NCI-H1694 treated with DMSO at 0.1 percent for 48 hours (cell line): ENCODE results near the gene FCN3.
"Not testable (repeated sequence)": the region's sequence is repeated elsewhere in the genome, so short reads cannot be mapped to it uniquely, and the experiment has no call there.

ENCODE experiments used
- DNase-seq: peaks from one replicate; lab custom pipeline; 2025; lab: John Stamatoyannopoulos, UW

The FCN3 gene

GRCh38 chr1:27374362-27375086 lies at the start of gene FCN3:
Gene FCN3 (minus strand): TSS chr1:27374824. CDS start chr1:27374818, 6 bp downstream.
- DNase-seq: no peak

GRCh38 chr1:27423709-27424108 lies 49.1 kb upstream of the FCN3 start:
- DNase-seq: no peak

- no peak for DNase-seq
These were observed 43.9 kb upstream of the FCN3 start for GRCh38 chr1:27418326-27419185.

DNA sequence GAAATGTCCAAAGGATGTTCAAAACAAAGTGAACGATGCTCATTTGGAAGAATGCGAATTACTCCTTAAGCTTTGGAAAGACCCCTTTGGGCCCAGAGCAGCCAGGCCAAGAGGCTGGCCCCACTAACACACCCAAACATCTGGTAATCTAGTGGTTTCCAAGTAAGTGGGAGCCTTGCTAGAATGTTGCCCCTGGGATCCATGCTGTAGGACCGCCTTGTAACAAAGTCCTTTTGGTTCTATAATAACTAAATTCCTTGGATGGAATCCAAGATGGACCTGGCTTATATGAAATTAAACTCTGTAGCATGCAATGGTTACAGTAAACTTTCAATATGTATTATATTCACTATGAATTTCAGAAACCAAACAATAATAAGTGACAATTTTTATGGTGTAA lies 43.1 kb upstream of the FCN3 start:
- DNase-seq: no peak

- DNase-seq: peak; percentile 31
These were observed 41.9 kb upstream of the FCN3 start for GRCh38 chr1:27416387-27417111.

GRCh38 chr1:27414091-27414490 lies 39.5 kb upstream of the FCN3 start:
- DNase-seq: no peak

GRCh38 chr1:27413004-27413403 lies 38.4 kb upstream of the FCN3 start:
- DNase-seq: no peak

- DNase-seq: no peak
These were observed 37.9 kb upstream of the FCN3 start for GRCh38 chr1:27412502-27412901.

DNA sequence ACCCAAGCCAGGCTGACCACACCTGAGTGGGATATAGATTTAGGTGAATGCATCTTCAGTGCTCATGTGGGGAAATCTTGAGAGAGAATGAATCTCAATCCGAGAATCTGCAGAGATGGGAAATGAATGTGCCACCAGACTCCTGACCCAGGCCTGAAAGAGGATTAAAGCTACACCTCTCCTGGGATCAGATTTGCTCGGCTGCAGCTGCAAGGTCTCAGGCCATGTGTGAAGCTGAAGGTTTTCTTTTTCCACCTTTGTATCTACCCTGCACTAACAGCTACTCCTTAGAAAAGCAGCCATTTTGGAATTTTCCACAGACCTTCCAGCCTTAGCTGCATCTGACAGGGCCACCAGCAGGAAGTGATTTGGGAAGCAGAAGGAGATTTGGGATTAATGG lies 36.1 kb upstream of the FCN3 start:
- no peak for DNase-seq

- no peak for DNase-seq
These were observed 35.0 kb upstream of the FCN3 start for GRCh38 chr1:27409669-27410068.

- DNase-seq: no peak
These were observed 33.5 kb upstream of the FCN3 start for GRCh38 chr1:27408151-27408550.

DNA sequence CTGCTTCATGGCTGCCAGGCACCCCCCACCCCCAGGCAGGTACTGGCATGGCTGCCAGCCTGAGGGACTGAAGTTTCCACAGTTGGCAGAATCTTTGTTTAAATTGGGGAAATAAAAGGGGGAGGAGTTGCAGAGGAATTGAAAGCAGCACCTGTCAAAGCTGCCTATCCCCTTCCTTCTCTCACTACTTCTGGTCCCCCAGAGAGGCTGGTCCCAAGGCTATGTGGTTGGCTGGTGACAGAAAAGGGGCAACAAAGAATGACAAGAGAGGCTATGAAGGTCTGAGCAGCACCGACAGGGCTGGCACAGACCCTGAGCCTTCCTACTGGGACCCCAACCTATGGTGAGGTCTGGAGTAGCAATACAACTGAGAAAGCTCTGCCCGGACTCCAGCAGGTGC lies 32.2 kb upstream of the FCN3 start:
- not testable (repeated sequence) for DNase-seq

GRCh38 chr1:27406362-27406680 lies 31.7 kb upstream of the FCN3 start:
- no peak for DNase-seq

DNA sequence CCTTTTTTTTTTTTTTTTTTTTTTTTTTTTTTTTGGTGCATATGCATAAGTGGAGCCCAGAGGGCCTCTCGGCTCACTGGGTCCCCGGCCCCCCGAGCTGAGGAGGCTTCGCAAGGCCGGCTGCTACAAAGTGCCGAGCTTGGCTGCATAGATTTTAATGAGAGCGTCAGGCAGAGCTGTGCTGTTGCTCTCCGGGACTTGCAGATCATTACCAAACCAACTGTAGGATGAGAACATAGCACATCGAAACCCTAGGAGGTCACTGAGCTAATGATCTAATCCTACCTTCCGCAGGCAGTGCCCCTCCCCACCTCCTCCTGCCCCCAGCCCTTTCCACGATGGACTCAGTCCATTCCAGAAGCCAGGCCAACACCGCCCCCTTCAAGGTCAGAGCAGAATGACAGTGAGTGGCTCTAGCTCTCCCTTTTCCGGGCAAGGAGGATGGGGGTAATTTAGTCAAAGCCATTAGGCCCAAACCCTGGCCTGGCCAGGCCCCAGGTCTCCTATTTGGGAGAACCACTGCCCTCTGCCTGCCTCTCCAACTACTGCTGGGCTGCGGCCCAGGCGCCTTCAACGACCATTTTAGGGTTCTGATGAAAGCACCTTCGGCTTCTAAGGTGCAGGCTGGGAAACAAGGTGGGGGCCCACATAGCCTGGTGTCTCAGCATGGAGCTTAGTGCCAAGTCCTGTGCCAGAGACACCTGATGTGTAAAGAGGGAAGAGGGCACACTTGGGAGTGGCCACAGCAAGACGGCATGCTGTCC lies 31.2 kb upstream of the FCN3 start:
- not testable (repeated sequence) for DNase-seq

DNA sequence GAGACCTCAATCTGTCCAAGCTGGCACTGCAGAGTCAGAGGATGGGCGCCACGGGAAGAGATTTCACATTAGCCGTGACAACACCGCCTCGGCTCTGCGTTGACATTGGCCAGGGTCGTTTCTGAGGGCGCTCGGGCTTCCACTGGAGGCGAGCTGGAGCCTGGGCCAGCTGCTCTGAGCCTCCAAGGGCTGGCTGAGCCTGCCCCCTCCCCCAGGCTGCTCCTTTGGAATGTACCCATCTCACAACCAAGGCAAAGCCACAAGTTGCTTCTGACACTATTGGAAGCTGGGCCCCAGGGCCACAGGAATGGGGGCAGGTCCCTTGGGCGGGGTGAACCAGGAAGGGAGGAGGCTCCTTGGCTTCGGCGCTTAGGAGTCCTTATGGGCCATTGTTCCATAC lies 30.4 kb upstream of the FCN3 start:
- DNase-seq: no peak

DNA sequence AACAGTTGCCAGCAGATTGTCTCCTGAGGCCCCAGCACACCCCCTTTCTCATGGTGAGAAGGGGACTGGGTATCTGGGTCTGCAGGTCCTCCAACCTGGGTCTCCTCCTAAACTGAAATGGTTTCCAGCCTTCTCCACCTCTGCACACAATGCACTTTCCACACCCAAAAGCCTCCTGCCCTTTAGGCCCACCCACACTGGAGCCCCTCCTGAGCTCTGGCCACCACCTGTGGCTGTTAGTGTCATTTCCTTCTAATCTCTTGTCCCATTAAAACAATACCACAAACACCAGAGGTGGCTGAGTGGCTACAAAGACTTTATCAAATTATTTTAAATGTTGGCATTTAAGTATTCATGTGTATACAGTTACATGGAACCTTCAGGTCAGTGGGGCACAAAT lies 29.3 kb upstream of the FCN3 start:
- no peak for DNase-seq

GRCh38 chr1:27403065-27403726 lies 28.6 kb upstream of the FCN3 start:
- no peak for DNase-seq

DNA sequence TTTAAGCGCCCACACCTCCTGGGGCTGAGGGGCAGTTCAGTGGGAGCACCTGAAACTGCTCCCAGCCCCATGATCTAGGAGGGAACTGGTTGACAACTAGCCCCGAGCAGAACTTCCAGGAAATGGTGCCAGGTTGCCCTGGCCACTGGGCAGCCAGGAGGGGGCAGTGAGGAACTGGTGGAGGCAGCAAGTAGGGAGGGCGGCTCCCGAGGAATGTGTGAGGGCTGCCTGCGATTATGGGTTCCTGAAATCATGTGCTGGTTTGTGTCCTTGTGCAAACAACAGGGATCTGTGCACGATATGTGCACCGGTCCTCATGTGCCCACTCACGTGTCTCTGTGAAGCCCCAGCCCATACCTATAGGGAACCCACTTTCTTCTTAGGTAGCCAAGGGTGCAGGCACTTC lies 27.7 kb upstream of the FCN3 start:
- no peak for DNase-seq

GRCh38 chr1:27400963-27401341 lies 26.3 kb upstream of the FCN3 start:
- no peak for DNase-seq

GRCh38 chr1:27400082-27400962 lies 25.7 kb upstream of the FCN3 start:
- DNase-seq: no peak
